Brain microvascular endothelial cell (primary cell): Measurements from ENCODE around the gene UQCRC1.
"Not testable (repeated sequence)": the region's sequence is repeated elsewhere in the genome, so short reads cannot be mapped to it uniquely, and the experiment has no call there.

Source experiments
- DNase-seq: peaks from one replicate; pipeline ENCODE4 v3.0.0-alpha.2; 2020
- H3K27ac ChIP-seq: fragments of 250-450 bp; sonication (Bioruptor Pico); 2 replicates; pipeline ENCODE4 v1.5.1; 2020; ENCODE audit warnings: mild to moderate bottlenecking, moderate library complexity
- H3K27me3 ChIP-seq: fragments of 250-450 bp; sonication (Bioruptor Pico); replicated peaks from 2 replicates; pipeline ENCODE4 v1.5.1; 2020; ENCODE audit warnings: mild to moderate bottlenecking
- H3K36me3 ChIP-seq: fragments of 250-450 bp; sonication (Bioruptor Pico); replicated peaks from 2 replicates; pipeline ENCODE4 v1.5.1; 2020; ENCODE audit warnings: mild to moderate bottlenecking
- H3K4me3 ChIP-seq: 2 replicates; pipeline ENCODE4 v1.5.1; 2011; ENCODE audit warnings: low read depth, mild to moderate bottlenecking, control low read depth, low read length, moderate library complexity
- CTCF ChIP-seq: IDR thresholded peaks from 2 replicates; pipeline ENCODE4 v1.5.1; 2011; ENCODE audit warnings: low read depth, mild to moderate bottlenecking, moderate library complexity, low read length, control low read depth, inconsistent platforms; ENCODE audit errors: missing control alignments
- in situ Hi-C: cut with HindIII; loops from 2 replicates; pipeline ENCODE4 v1.10.0; 2017; ENCODE audit warnings: low sequenced_read_pairs, low pct_ligation_motif_present

UQCRC1 gene

GRCh38 chr3:48553886-48554845 is 55.3 kb downstream of the UQCRC1 start:
- H3K4me3 ChIP-seq: no peak overlapping the region
- H3K27me3 ChIP-seq: no peaks in the 10 kb centered on the region
- no peaks in the 10 kb centered on the region for H3K36me3 ChIP-seq
- in situ Hi-C loops: no loop called here
- DNase-seq: no peak
- no peak overlapping the region for H3K27ac ChIP-seq
- no peak for TF ChIP-seq CTCF

- in situ Hi-C loops: no loop called here
- DNase-seq: no peak
- no peak overlapping the region for H3K27ac ChIP-seq
- no peaks in the 10 kb centered on the region for H3K36me3 ChIP-seq
- no peak overlapping the region for H3K4me3 ChIP-seq
- no peak for TF ChIP-seq CTCF
- no peaks in the 10 kb centered on the region for H3K27me3 ChIP-seq
Observed at GRCh38 chr3:48553361-48553760, 56.1 kb downstream of the UQCRC1 start.

GRCh38 chr3:48552111-48552951 is 57.1 kb downstream of the UQCRC1 start:
- no peak overlapping the region for H3K27ac ChIP-seq
- in situ Hi-C loops: no loop called here
- DNase-seq: no peak
- no peaks in the 10 kb centered on the region for H3K36me3 ChIP-seq
- no peak overlapping the region for H3K4me3 ChIP-seq
- no peak for TF ChIP-seq CTCF
- no peaks in the 10 kb centered on the region for H3K27me3 ChIP-seq

GRCh38 chr3:48551651-48552050 is 57.8 kb downstream of the UQCRC1 start:
- DNase-seq, H3K4me3 ChIP-seq, in situ Hi-C loops, H3K36me3 ChIP-seq, H3K27me3 ChIP-seq, H3K27ac ChIP-seq: not testable (repeated sequence)
